ENCODE results near the gene CCL13.

CCL13 gene

GRCh38 chr17:34382621-34383124, 26.4 kb downstream of the CCL13 start:
- H3K4me1 ChIP-seq (ENCODE audit: control insufficient read depth, insufficient read depth, low read depth, low read length): no peaks in the 10 kb centered on the region
- H2AFZ ChIP-seq (ENCODE audit: low read depth, low read length): peak overlapping the region; percentile 42
- H3K18ac ChIP-seq (ENCODE audit: low read depth in 1 of 2, low read length in 2 of 2): no peak overlapping the region
- no peak overlapping the region for H2BK5ac ChIP-seq (ENCODE audit: low read depth, low read length, poor library complexity, severe bottlenecking)
- no peak overlapping the region for H4K91ac ChIP-seq (ENCODE audit: low read length)
- no peak overlapping the region for H3K23ac ChIP-seq (ENCODE audit: low read length in 2 of 2)
- H3K79me1 ChIP-seq (replicated peaks; ENCODE audit: low read length, poor library complexity, severe bottlenecking): no peaks in the 10 kb centered on the region
- no peak overlapping the region for H2BK12ac ChIP-seq (ENCODE audit: low read length in 2 of 2)
- no peak overlapping the region for H3K27ac ChIP-seq (ENCODE audit: low read length, poor library complexity, severe bottlenecking)
- H2BK15ac ChIP-seq (ENCODE audit: low read depth, poor library complexity, severe bottlenecking): no peak overlapping the region
- no peak for DNase-seq
- H2BK120ac ChIP-seq (ENCODE audit: low read depth, low read length): no peak overlapping the region
- WGBS: 63% methylated on average over 4 of the region's 7 CpGs
- H3K9ac ChIP-seq (ENCODE audit: low read length): no peak overlapping the region
- no peaks in the 10 kb centered on the region for H3K36me3 ChIP-seq (ENCODE audit: control insufficient read depth in 1 of 2, insufficient read depth in 2 of 2, low read depth in 1 of 2, low read length in 2 of 2)
- no peak overlapping the region for H2AK5ac ChIP-seq (ENCODE audit: low read length, severe bottlenecking)
- H3K27me3 ChIP-seq (ENCODE audit: control insufficient read depth in 1 of 2, insufficient read depth in 1 of 2, low read length in 2 of 2): peaks cover 0 to 11% of the 10 kb centered on the region in 2 experiments
- no peak overlapping the region for H3K14ac ChIP-seq (ENCODE audit: low read length in 2 of 2)
- no peak overlapping the region for H3K4ac ChIP-seq (ENCODE audit: low read depth in 1 of 2, low read length in 2 of 2)
- no peak overlapping the region for H4K8ac ChIP-seq (ENCODE audit: low read length)
- no peaks in the 10 kb centered on the region for H3K9me3 ChIP-seq (ENCODE audit: control insufficient read depth, low read length)
- H3K4me3 ChIP-seq (ENCODE audit: insufficient read depth in 1 of 2, low read depth in 1 of 2, low read length in 2 of 2): no peak overlapping the region
- no peak overlapping the region for H3K4me2 ChIP-seq (ENCODE audit: low read length, poor library complexity, severe bottlenecking)

- Histone ChIP-seq H2AK5ac (ENCODE audit: low read length, severe bottlenecking) (no peak overlapping the region), H2AFZ (ENCODE audit: low read depth, low read length) (no peak overlapping the region), H3K36me3 (ENCODE audit: control insufficient read depth in 1 of 2, insufficient read depth in 2 of 2, low read depth in 1 of 2, low read length in 2 of 2) (no peaks in the 10 kb centered on the region), H3K14ac (ENCODE audit: low read length in 2 of 2) (no peak overlapping the region), H4K91ac (ENCODE audit: low read length) (no peak overlapping the region), H3K27me3 (ENCODE audit: control insufficient read depth in 1 of 2, insufficient read depth in 1 of 2, low read length in 2 of 2) (peaks cover 0 to 11% of the 10 kb centered on the region in 2 experiments), H3K4me3 (ENCODE audit: insufficient read depth in 1 of 2, low read depth in 1 of 2, low read length in 2 of 2) (no peak overlapping the region), H3K4ac (ENCODE audit: low read depth in 1 of 2, low read length in 2 of 2) (no peak overlapping the region), H3K9ac (ENCODE audit: low read length) (no peak overlapping the region), H3K79me1 (replicated peaks; ENCODE audit: low read length, poor library complexity, severe bottlenecking) (no peaks in the 10 kb centered on the region), H2BK5ac (ENCODE audit: low read depth, low read length, poor library complexity, severe bottlenecking) (no peak overlapping the region), H2BK15ac (ENCODE audit: low read depth, poor library complexity, severe bottlenecking) (no peak overlapping the region), H2BK12ac (ENCODE audit: low read length in 2 of 2) (no peak overlapping the region), H3K9me3 (ENCODE audit: control insufficient read depth, low read length) (no peaks in the 10 kb centered on the region), H2BK120ac (ENCODE audit: low read depth, low read length) (no peak overlapping the region), H3K4me2 (ENCODE audit: low read length, poor library complexity, severe bottlenecking) (no peak overlapping the region), H3K18ac (ENCODE audit: low read depth in 1 of 2, low read length in 2 of 2) (no peak overlapping the region), H4K8ac (ENCODE audit: low read length) (no peak overlapping the region), H3K27ac (ENCODE audit: low read length, poor library complexity, severe bottlenecking) (no peak overlapping the region), H3K23ac (ENCODE audit: low read length in 2 of 2) (no peak overlapping the region), H3K4me1 (ENCODE audit: control insufficient read depth, insufficient read depth, low read depth, low read length) (no peaks in the 10 kb centered on the region)
- DNase-seq: no peak
- WGBS: 75% methylated on average over 3 of the region's 3 CpGs
Measured at GRCh38 chr17:34383216-34383615, 26.9 kb downstream of the CCL13 start.

- H3K79me1 ChIP-seq (replicated peaks; ENCODE audit: low read length, poor library complexity, severe bottlenecking): no peaks in the 10 kb centered on the region
- no peak overlapping the region for H4K91ac ChIP-seq (ENCODE audit: low read length)
- H3K4ac ChIP-seq (ENCODE audit: low read depth in 1 of 2, low read length in 2 of 2): no peak overlapping the region
- H2BK5ac ChIP-seq (ENCODE audit: low read depth, low read length, poor library complexity, severe bottlenecking): no peak overlapping the region
- DNase-seq: no peak
- H3K4me2 ChIP-seq (ENCODE audit: low read length, poor library complexity, severe bottlenecking): no peak overlapping the region
- no peak overlapping the region for H3K4me3 ChIP-seq (ENCODE audit: insufficient read depth in 1 of 2, low read depth in 1 of 2, low read length in 2 of 2)
- no CpG with 5 or more reads among the region's 1 CpG for WGBS
- peaks cover 0 to 16% of the 10 kb centered on the region in 2 experiments for H3K27me3 ChIP-seq (ENCODE audit: control insufficient read depth in 1 of 2, insufficient read depth in 1 of 2, low read length in 2 of 2)
- H3K14ac ChIP-seq (ENCODE audit: low read length in 2 of 2): no peak overlapping the region
- H3K18ac ChIP-seq (ENCODE audit: low read depth in 1 of 2, low read length in 2 of 2): no peak overlapping the region
- no peak overlapping the region for H3K9ac ChIP-seq (ENCODE audit: low read length)
- no peak overlapping the region for H2BK15ac ChIP-seq (ENCODE audit: low read depth, poor library complexity, severe bottlenecking)
- H3K27ac ChIP-seq (ENCODE audit: low read length, poor library complexity, severe bottlenecking): no peak overlapping the region
- no peak overlapping the region for H2BK12ac ChIP-seq (ENCODE audit: low read length in 2 of 2)
- H3K9me3 ChIP-seq (ENCODE audit: control insufficient read depth, low read length): no peaks in the 10 kb centered on the region
- no peak overlapping the region for H3K23ac ChIP-seq (ENCODE audit: low read length in 2 of 2)
- no peaks in the 10 kb centered on the region for H3K4me1 ChIP-seq (ENCODE audit: control insufficient read depth, insufficient read depth, low read depth, low read length)
- no peak overlapping the region for H2AK5ac ChIP-seq (ENCODE audit: low read length, severe bottlenecking)
- no peak overlapping the region for H2AFZ ChIP-seq (ENCODE audit: low read depth, low read length)
- no peak overlapping the region for H2BK120ac ChIP-seq (ENCODE audit: low read depth, low read length)
- no peaks in the 10 kb centered on the region for H3K36me3 ChIP-seq (ENCODE audit: control insufficient read depth in 1 of 2, insufficient read depth in 2 of 2, low read depth in 1 of 2, low read length in 2 of 2)
- no peak overlapping the region for H4K8ac ChIP-seq (ENCODE audit: low read length)
Measured at GRCh38 chr17:34384271-34384670, 28.0 kb downstream of the CCL13 start.

- no peak for DNase-seq
- 81% methylated on average over 8 of the region's 9 CpGs for WGBS
- no peak overlapping the region for H3K4ac ChIP-seq (ENCODE audit: low read depth in 1 of 2, low read length in 2 of 2)
- H2AFZ ChIP-seq (ENCODE audit: low read depth, low read length): no peak overlapping the region
- H3K27ac ChIP-seq (ENCODE audit: low read length, poor library complexity, severe bottlenecking): no peak overlapping the region
- no peak overlapping the region for H3K4me3 ChIP-seq (ENCODE audit: insufficient read depth in 1 of 2, low read depth in 1 of 2, low read length in 2 of 2)
- no peak overlapping the region for H3K4me2 ChIP-seq (ENCODE audit: low read length, poor library complexity, severe bottlenecking)
- H4K91ac ChIP-seq (ENCODE audit: low read length): no peak overlapping the region
- H3K36me3 ChIP-seq (ENCODE audit: control insufficient read depth in 1 of 2, insufficient read depth in 2 of 2, low read depth in 1 of 2, low read length in 2 of 2): no peaks in the 10 kb centered on the region
- no peak overlapping the region for H4K8ac ChIP-seq (ENCODE audit: low read length)
- H3K4me1 ChIP-seq (ENCODE audit: control insufficient read depth, insufficient read depth, low read depth, low read length): no peaks in the 10 kb centered on the region
- H3K27me3 ChIP-seq (ENCODE audit: control insufficient read depth in 1 of 2, insufficient read depth in 1 of 2, low read length in 2 of 2): peaks cover 0 to 22% of the 10 kb centered on the region in 2 experiments
- no peaks in the 10 kb centered on the region for H3K9me3 ChIP-seq (ENCODE audit: control insufficient read depth, low read length)
- H3K23ac ChIP-seq (ENCODE audit: low read length in 2 of 2): no peak overlapping the region
- H2BK120ac ChIP-seq (ENCODE audit: low read depth, low read length): no peak overlapping the region
- no peak overlapping the region for H2BK12ac ChIP-seq (ENCODE audit: low read length in 2 of 2)
- no peak overlapping the region for H3K18ac ChIP-seq (ENCODE audit: low read depth in 1 of 2, low read length in 2 of 2)
- no peak overlapping the region for H3K9ac ChIP-seq (ENCODE audit: low read length)
- no peak overlapping the region for H2BK5ac ChIP-seq (ENCODE audit: low read depth, low read length, poor library complexity, severe bottlenecking)
- no peaks in the 10 kb centered on the region for H3K79me1 ChIP-seq (replicated peaks; ENCODE audit: low read length, poor library complexity, severe bottlenecking)
- no peak overlapping the region for H3K14ac ChIP-seq (ENCODE audit: low read length in 2 of 2)
- H2BK15ac ChIP-seq (ENCODE audit: low read depth, poor library complexity, severe bottlenecking): no peak overlapping the region
- no peak overlapping the region for H2AK5ac ChIP-seq (ENCODE audit: low read length, severe bottlenecking)
Measured at GRCh38 chr17:34384822-34385605, 28.7 kb downstream of the CCL13 start.
